GM12873 (cell line): ENCODE data around the gene AFF3.

Experiments used
- CTCF ChIP-seq: IDR thresholded peaks from 2 replicates; pipeline ENCODE4 v1.5.1; 2012; ENCODE audit warnings: low read depth, mild to moderate bottlenecking, moderate library complexity, low read length, control low read depth; ENCODE audit not compliant: insufficient read depth; ENCODE audit errors: missing control alignments

AFF3 gene

GRCh38 chr2:100002059-100002458, 140.3 kb downstream of the AFF3 start:
- no peak for TF ChIP-seq CTCF

- no peak for TF ChIP-seq CTCF
Observed at GRCh38 chr2:100000915-100001707, 141.3 kb downstream of the AFF3 start.

- no peak for TF ChIP-seq CTCF
Observed at GRCh38 chr2:99998651-99999320, 143.6 kb downstream of the AFF3 start.

- no peak for TF ChIP-seq CTCF
Observed at GRCh38 chr2:99989905-99990304, 152.5 kb downstream of the AFF3 start.

- no peak for TF ChIP-seq CTCF
Observed at GRCh38 chr2:99988599-99988998, 153.8 kb downstream of the AFF3 start.

- no peak for TF ChIP-seq CTCF
Observed at GRCh38 chr2:99987160-99987559, 155.2 kb downstream of the AFF3 start.

- TF ChIP-seq CTCF: no peak
Observed at GRCh38 chr2:99984799-99985515, 157.4 kb downstream of the AFF3 start.
